ENCODE measurements around the gene TMOD3.

Gene TMOD3

GRCh38 chr15:51828621-51829375 lies 655 bp upstream of the TMOD3 start:
- DNase-seq, result no peak

DNA sequence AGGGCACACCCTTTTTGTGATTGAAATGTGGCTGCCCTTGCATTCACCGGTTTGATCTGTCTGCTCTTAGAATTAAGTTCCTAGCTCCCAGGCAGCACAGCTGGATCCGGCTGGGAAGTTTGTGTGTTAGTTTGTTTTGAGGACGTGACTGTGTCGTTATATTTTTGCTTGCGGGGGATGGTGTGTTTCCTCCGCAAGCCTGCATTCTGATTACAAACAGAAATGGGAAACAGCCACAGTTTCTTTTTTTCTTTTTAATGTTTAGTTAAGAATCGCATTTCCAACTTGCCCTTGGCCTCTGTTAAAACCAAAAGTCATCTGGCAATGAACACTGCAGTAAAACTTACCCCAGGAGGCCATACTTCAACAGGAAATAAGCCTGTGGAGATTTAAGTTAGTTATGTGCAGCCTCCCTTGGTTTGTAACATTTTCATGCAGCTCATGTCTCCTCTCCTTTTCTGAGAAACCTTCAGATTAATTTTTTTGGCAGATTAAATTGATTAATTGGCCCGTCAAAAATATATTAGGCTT lies 888 bp downstream of the TMOD3 start:
- peak; percentile 24 for DNase-seq

DNA sequence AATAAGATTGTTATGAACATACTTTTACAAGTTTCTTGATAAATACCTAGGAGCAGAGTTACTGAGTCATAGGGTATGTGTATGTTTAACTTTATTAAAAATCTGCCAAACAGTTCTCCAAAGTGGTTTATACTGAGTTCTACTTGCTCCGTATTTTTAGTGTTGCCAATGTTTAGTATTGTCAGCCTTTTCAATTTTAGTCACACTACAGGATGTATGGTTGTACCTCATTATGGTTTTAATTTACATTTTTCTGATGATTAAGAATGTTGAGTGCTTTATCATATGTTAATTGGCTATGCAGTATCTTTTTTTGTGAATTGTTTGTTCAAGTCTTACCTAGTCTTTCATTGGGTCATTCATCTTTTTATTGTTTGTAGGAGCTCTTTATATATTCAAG lies 4.3 kb downstream of the TMOD3 start:
- DNase-seq, result no peak

DNA sequence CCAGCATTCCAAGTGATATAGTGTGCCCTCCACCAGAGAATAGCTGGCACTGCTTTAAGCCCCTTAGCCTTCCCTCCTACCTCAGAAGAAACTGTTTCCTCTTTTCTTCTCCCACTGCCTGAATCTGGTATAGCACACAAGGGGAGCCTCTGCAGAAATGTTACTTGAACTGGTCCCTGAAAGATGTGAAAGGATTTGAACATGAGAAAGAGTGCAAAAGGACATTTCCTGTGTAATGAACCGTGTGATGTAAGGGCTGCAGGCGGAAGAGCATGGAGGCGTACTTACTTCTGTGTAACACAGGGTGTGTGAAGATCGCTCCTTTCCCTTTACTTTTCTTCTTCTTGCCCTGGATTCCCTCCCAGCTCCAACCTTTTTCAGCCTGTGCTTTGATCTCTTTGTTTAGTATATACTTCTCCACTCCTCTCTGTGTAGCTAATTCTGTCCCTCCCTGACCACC lies 8.4 kb downstream of the TMOD3 start:
- no peak for DNase-seq

- no peak for DNase-seq
Observed at GRCh38 chr15:51838270-51838669, 8.8 kb downstream of the TMOD3 start.

DNA sequence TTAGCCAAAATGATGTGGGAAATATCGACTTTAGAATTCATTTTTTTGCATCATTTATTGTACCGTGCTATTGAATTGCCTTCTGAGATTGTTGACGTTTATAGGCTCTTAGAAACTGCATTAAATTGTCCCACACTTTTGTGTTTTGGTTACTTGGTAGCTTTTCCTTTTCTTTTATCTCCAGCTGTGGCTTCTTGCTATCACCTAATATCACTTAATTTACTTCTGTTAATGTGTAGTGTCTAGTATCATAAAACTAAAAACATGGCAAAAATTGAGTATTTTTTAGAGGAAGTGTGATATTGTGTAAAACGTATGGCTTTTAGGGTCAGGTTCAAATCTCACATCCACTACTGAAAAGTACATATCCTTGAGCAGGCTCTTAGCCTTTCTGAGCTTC lies 11.2 kb downstream of the TMOD3 start:
- DNase-seq, result no peak

GRCh38 chr15:51841406-51842040 lies 12.1 kb downstream of the TMOD3 start:
- no peak for DNase-seq

GRCh38 chr15:51842265-51842664 lies 12.8 kb downstream of the TMOD3 start:
- DNase-seq, result no peak

DNA sequence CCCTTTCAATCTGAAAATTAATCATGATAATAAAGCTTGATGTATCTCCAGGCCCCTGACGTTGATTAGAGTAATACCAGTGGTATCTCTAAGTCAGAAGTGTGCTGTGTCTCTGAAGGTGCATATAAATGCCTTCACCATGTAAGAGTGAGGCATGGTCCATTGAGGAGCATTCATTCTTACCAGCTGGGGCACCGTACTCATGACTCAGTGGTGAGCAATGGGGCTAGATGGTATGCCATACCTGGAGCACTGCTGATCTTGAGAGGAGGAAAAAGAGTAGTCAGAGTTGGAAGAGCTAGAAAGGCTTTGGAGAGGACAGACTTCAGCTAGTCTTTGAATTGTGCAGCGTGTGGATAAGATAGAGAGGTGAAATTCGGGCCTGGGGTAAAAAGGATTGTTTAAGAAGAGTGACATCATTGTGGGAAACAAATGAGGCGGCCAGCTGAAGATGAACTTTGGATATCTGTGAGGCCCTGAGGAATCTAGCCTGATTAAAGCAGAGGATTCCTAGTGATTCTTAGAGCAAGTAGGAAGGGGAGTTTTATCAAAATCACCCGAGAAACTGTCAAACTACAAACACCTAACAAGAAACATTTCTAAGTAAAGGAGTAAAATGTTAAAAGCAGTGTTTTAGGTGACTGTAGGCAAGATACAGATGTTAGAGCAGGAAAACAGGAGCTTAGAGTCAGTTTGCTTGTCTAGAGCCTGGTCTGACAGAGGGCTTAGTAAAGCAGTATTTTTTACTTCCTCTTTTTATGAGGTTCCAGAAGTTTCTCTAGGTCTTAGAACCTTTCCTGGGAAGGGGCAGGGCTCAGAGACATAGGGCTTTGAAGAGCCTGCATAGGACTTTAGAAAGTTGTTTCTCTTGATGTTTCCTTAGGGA lies 13.6 kb downstream of the TMOD3 start:
- DNase-seq, result no peak

- peak; percentile 7 for DNase-seq
Observed at GRCh38 chr15:51844747-51845426, 15.4 kb downstream of the TMOD3 start.

GRCh38 chr15:51846066-51846462 lies 16.6 kb downstream of the TMOD3 start:
- no peak for DNase-seq

DNA sequence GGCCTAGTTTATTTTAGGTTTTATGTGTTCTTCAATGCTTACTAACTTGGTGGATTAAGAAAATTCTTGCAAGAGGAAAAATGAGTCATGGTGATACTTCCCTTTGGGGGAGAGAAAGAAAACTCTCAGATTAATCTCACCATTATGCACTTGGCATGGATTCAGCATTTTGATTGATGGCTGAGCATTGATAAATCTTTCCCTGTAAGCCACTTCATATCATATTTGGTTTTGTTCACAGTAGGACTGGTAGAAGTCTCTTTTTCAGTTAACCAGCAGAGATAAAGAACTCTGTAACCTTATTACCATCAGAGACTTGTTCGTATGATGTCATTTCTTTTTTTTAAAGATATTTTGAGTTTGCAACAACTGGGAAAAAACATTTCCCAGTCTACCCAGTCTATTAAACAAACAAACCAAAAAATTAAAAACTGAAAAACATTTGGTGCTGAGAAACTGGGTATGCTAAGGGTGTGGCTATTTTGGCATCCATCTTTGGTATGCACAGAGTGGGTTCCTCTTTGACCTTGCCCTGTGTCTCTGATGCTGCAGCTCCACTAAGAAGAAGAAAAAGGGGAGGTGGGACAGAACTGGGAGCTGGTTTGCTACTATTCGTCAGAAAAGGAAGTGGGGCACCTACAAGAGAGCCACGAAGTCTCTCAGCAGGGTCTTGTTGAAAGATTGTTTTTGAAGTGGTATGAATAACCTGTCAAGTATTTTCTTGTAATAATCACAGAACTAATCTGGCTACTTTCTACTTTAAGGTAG lies 17.2 kb downstream of the TMOD3 start:
- DNase-seq, result peak; percentile 1

DNA sequence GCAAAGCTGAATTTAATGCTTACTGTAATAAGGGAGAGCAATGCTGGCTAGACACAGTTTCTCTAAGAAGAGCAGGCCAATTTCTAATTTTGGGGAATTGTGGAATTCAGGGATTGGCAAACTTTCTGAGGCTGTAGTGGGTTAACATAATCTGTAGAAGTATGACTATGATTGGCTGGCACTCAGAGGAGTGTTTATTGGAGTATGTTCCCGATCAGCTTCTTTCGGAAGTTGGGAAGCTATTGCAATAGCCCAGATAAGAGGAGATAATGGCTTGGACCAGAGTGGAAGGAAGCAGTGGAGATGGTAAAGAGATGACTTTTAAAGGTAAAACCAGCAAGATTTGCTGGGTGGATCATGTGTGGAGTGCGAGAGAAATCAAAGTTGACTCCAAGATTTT lies 19.4 kb downstream of the TMOD3 start:
- DNase-seq, result no peak

GRCh38 chr15:51849860-51850259 lies 20.4 kb downstream of the TMOD3 start:
- no peak for DNase-seq

DNA sequence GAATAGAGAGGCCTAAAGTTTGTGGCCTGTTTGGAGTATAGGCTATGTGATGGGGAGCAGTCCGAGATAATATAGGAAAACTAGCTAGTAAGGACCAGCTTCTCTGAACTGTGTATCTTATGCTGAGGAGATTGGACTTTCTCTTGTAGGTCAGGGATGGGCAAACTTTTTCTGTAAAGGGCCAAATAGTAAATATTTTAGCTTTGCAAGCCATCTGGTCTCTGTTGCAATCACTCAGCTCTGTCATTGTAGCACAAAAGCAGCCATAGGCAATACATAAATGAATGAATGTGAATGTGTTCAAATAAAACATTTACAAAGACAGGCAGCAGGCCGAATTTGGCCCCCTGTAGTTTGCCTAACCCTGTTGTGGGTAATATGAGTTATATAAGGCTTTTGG lies 24.5 kb downstream of the TMOD3 start:
- no peak for DNase-seq

GRCh38 chr15:51855612-51856011 lies 26.2 kb downstream of the TMOD3 start:
- no peak for DNase-seq

DNA sequence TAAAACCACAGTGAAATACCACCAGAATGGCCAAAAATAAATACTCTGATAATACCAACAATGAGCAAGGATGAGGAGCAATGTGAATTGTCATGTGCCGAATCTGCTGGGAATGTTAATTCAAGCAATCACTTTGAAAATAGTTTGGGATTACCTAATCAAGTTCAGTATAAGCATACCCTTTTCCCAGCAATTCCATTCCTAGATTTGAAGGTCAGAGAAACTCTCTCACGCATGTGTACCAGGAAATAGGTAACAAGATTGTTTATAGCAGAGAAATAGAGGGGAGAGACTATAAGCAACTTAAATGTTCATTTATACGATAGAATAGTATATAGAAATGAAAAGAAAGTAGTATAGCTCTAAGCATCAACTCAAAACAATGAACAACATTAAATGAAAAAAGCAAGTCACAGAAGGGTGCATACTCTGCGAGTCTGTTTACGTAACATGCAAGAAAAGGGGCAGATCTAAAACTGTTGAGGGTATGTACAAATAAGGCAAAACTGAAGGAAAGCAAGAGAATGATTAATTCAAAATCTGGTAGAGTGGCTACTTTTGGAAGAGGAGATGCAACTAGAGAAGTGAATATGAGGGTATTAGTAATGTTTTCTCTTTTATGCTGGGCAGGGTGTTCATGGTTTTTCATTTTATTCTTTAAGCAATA lies 27.4 kb downstream of the TMOD3 start:
- DNase-seq, result no peak

GRCh38 chr15:51861557-51862359 lies 32.3 kb downstream of the TMOD3 start:
- no peak for DNase-seq

GRCh38 chr15:51863131-51863530 lies 33.7 kb downstream of the TMOD3 start:
- DNase-seq, result no peak

DNA sequence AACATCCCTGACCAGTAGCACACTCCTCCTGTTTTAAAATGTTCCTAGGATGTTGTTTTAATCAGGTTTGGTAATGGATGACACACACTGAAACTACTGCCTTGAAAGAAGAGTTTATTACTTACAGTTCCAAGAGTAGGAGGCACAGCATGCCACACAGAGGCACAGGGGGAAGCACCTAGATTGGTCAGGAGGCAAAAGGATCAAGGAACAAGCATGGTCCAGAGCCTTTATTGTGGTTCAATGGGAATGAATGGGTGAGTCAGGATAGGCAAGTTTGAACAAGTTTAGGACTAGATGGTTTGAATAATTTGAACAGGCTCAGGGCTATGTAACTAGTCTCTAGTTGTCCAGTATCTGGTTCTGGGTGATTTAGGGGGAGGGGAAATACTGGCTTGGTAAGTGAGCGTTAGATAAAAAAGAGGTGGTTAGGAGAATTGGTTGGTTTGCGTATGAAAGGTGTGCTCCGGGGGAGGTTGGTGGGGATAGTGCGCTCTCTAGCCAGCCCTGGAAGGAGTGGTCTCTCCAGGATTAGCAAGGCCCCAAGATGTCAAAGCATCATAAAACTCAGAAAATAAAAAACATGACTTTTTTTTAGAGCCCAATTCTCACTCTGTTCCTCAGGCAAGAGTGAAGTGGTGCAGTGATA lies 35.1 kb downstream of the TMOD3 start:
- no peak for DNase-seq
